K562 (cell line): Measurements from ENCODE around the gene CDYL. TPM values are rescaled to one million over a fixed set of nuclear protein-coding genes. Genes with fewer than 3 reads are reported as not detected.

Experiments used
- ARID2 ChIP-seq: fragments of 450-650 bp; IDR thresholded peaks from 2 replicates; pipeline ENCODE4 v1.6.1; 2017; ENCODE audit warnings: antibody characterized with exemption, mild to moderate bottlenecking
- CREBBP ChIP-seq: IDR thresholded peaks from one replicate; pipeline ENCODE4 v1.6.1; 2012; ENCODE audit warnings: low read depth, mild to moderate bottlenecking, control low read depth, inconsistent platforms, low read length
- EP300 ChIP-seq: IDR thresholded peaks from 2 replicates; pipeline ENCODE4 v1.6.1; 2012; ENCODE audit warnings: low read length, improper control_type of control experiment
- MTA1 ChIP-seq: fragments of 450-650 bp; IDR thresholded peaks from 2 replicates; pipeline ENCODE4 v1.6.1; 2017; ENCODE audit warnings: borderline replicate concordance
- NCOA2 ChIP-seq, 2 experiments: fragments of 450-650 bp; IDR thresholded peaks; 2 replicates each; pipeline ENCODE4 v1.6.1; 2018; ENCODE audit warnings: mild to moderate bottlenecking in 2 of 2, moderate library complexity in 1 of 2; ENCODE audit not compliant: partially characterized antibody in 2 of 2
- RAD21 ChIP-seq, 2 experiments: fragments of 250-450 bp in 1 of 2; fragments of 450-650 bp in 1 of 2; sonication (Bioruptor Pico) in 1 of 2; formaldehyde crosslinking in 1 of 2; IDR thresholded peaks in 1 of 2; conservative IDR thresholded peaks in 1 of 2; 2 replicates each; pipeline versions ENCODE4 v1.4.0 to v1.8.0; 2020 to 2022; ENCODE audit warnings: mild to moderate bottlenecking in 2 of 2, moderate library complexity in 1 of 2
- RBM22 ChIP-seq: fragments of 200-400 bp; formaldehyde crosslinking; IDR thresholded peaks from 2 replicates; pipeline ENCODE4 v1.6.1; 2018; ENCODE audit warnings: low read length, low read depth; ENCODE audit not compliant: poor library complexity, severe bottlenecking
- SUPT5H ChIP-seq: fragments of 450-650 bp; IDR thresholded peaks from 2 replicates; pipeline ENCODE4 v1.6.1; 2016
- TCFL5 ChIP-seq: fragments of 250-450 bp; sonication (Bioruptor Pico); conservative IDR thresholded peaks from 2 replicates; pipeline ENCODE4 v1.6.1; 2021; ENCODE audit warnings: mild to moderate bottlenecking, moderate library complexity, matching md5 sums
- YY1 ChIP-seq, 3 experiments: IDR thresholded peaks; 2 replicates each; pipeline ENCODE4 v1.6.1; 2011; ENCODE audit warnings: low read length in 2 of 3, mild to moderate bottlenecking in 2 of 3, moderate library complexity in 2 of 3, borderline replicate concordance in 1 of 3, control low read depth in 1 of 3, low read depth in 1 of 3; ENCODE audit not compliant: insufficient read depth in 3 of 3, insufficient replicate concordance in 2 of 3, control insufficient read depth in 1 of 3, insufficient read length in 1 of 3; ENCODE audit errors: extremely low read depth in 1 of 3
- ZNF584 ChIP-seq: fragments of 200-800 bp; sonication (Bioruptor generic); IDR thresholded peaks from 2 replicates; pipeline ENCODE4 v1.6.1; 2016; ENCODE audit warnings: low read depth, mild to moderate bottlenecking, missing genetic modification characterization, missing compliant biosample characterization
- polyA plus RNA-seq, 8 experiments: library from polyadenylated mRNA; depleted of rRNA in 4 of 8; stranded (reverse) in 5 of 8; unstranded in 3 of 8; fragments of >200 nt; fragmentation: Nextera tagmentation in 2 of 8; fragmentation: Illumina TruSeq in 1 of 8; extraction: Ambion mirVana in 2 of 8; extraction: Trizol in 1 of 8; gene quantifications; 2 replicates each; pipeline versions ENCODE4 v1.2.1 to v1.2.3, GENCODE V29; 2011 to 2014; ENCODE audit warnings: inconsistent platforms in 1 of 8, missing spikeins in 1 of 8
- total RNA-seq, 7 experiments: library from RNA; depleted of rRNA in 6 of 7; stranded (reverse); fragments of >200 nt in 6 of 7; fragmentation: Illumina TruSeq in 2 of 7; extraction: Trizol in 2 of 7; gene quantifications; 2 replicates each; pipeline versions ENCODE4 v1.2.1 to v1.2.3, GENCODE V29; 2011 to 2021; ENCODE audit warnings: low replicate concordance in 1 of 7
- TF ChIP-seq, protein P1 (sequence below): sonication (generic); formaldehyde crosslinking; IDR thresholded peaks from 2 replicates; pipeline ENCODE4 v1.8.0; 2022; ENCODE audit warnings: missing genetic modification reagents, mild to moderate bottlenecking, moderate library complexity, borderline replicate concordance
- TF ChIP-seq, protein P2 (sequence below): sonication (generic); formaldehyde crosslinking; IDR thresholded peaks from 2 replicates; pipeline ENCODE4 v1.8.1; 2023; ENCODE audit warnings: mild to moderate bottlenecking, missing genetic modification reagents
- TF ChIP-seq, protein P3 (sequence below): sonication (generic); formaldehyde crosslinking; IDR thresholded peaks from 2 replicates; pipeline ENCODE4 v1.8.0; 2022; ENCODE audit warnings: mild to moderate bottlenecking, missing genetic modification reagents
- TF ChIP-seq, protein P4 (sequence below): IDR thresholded peaks from 2 replicates; pipeline ENCODE4 v1.6.1; 2011; ENCODE audit not compliant: insufficient read length; ENCODE audit errors: extremely low read depth
- TF ChIP-seq, protein P5 (sequence below), 2 experiments: fragments of 150-350 bp in 1 of 2; IDR thresholded peaks; 2 replicates each; pipeline ENCODE4 v1.6.1; 2012 to 2016; ENCODE audit warnings: low read depth in 2 of 2, low read length in 2 of 2, mild to moderate bottlenecking in 1 of 2, moderate library complexity in 1 of 2

CDYL gene
- total and polyA plus RNA-seq, 9 of the 15 experiments (the other 6 are each of a cell fraction or from before 2014, with no cell fraction given), result 8.1 to 45.8 (median 40.8) TPM

DNA sequence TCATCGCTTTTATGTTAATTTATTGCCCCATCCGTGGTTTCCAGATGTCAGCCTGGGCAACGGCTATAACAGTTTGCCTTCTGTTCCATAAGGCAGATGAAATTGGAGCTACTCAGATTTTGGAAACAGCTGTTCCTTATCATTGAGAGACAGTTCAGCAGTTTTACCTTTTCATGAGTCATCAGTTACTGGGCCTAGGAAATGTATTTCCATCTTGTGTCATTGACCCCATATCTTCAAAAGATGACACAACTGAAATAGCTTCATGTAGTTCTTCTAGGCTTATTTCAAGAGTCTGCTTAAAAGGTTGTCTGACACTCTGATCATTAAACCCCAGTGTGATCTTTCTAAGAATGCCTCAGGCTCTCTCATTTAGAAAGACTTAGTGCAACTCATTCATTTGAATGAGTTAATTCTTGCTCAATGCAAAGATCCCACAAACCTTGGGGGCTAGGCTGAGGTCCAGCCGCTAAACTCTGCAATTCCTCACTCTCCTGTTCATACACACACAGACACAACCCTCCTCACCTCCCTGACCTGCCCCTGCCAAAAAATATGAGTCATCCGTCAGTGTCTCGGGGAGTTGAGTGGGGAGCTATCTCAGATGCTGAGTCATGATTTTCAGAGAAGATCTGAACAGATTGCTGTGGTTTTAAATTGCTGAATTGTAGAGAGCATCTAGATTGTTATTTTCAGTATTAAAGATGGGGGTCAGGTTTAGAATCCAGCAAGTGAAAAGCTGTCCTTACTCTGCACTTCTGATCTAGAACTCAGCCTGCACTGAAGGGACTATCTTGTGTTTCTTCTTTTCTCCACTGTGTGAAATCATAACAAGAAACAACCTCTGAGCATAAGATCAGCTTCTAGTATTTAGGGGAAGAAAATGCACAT, 165.8 kb downstream of the CDYL start (continued):
- TF ChIP-seq, protein P1, sequence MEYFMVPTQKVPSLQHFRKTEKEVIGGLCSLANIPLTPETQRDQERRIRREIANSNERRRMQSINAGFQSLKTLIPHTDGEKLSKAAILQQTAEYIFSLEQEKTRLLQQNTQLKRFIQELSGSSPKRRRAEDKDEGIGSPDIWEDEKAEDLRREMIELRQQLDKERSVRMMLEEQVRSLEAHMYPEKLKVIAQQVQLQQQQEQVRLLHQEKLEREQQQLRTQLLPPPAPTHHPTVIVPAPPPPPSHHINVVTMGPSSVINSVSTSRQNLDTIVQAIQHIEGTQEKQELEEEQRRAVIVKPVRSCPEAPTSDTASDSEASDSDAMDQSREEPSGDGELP (CRISPR knock-in tag), result peak; percentile 96
- TF ChIP-seq TCFL5 (CRISPR knock-in tag) (no peak), NCOA2 (IDR thresholded peaks at IDR 0.05; ENCODE audit: partially characterized antibody in 2 of 2) (peak; percentile 21 to 39), EP300 (peak; percentile 93), ZNF584 (CRISPR knock-in tag) (peak; percentile 34; the same call in 1 of the 2 replicates), ARID2 (no peak), CREBBP (no peak), YY1 (IDR thresholded peaks at IDR 0.05; ENCODE audit: borderline replicate concordance in 1 of 3, control insufficient read depth in 1 of 3, extremely low read depth in 1 of 3, insufficient read depth in 3 of 3, insufficient read length in 1 of 3, insufficient replicate concordance in 2 of 3, low read depth in 1 of 3, low read length in 2 of 3) (no peak), SUPT5H (no peak), RAD21 (CRISPR knock-in tag; conservative IDR thresholded peaks at IDR 0.05 in 1 of 2, IDR thresholded peaks at IDR 0.05 in 1 of 2) (no peak), MTA1 (peak; percentile 66; the same call in 1 of the 2 replicates), RBM22 (no peak)
- TF ChIP-seq, protein P2, sequence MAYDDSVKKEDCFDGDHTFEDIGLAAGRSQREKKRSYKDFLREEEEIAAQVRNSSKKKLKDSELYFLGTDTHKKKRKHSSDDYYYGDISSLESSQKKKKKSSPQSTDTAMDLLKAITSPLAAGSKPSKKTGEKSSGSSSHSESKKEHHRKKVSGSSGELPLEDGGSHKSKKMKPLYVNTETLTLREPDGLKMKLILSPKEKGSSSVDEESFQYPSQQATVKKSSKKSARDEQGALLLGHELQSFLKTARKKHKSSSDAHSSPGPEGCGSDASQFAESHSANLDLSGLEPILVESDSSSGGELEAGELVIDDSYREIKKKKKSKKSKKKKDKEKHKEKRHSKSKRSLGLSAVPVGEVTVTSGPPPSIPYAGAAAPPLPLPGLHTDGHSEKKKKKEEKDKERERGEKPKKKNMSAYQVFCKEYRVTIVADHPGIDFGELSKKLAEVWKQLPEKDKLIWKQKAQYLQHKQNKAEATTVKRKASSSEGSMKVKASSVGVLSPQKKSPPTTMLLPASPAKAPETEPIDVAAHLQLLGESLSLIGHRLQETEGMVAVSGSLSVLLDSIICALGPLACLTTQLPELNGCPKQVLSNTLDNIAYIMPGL (CRISPR knock-in tag), result no peak
- TF ChIP-seq, protein P3, sequence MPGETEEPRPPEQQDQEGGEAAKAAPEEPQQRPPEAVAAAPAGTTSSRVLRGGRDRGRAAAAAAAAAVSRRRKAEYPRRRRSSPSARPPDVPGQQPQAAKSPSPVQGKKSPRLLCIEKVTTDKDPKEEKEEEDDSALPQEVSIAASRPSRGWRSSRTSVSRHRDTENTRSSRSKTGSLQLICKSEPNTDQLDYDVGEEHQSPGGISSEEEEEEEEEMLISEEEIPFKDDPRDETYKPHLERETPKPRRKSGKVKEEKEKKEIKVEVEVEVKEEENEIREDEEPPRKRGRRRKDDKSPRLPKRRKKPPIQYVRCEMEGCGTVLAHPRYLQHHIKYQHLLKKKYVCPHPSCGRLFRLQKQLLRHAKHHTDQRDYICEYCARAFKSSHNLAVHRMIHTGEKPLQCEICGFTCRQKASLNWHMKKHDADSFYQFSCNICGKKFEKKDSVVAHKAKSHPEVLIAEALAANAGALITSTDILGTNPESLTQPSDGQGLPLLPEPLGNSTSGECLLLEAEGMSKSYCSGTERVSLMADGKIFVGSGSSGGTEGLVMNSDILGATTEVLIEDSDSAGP (CRISPR knock-in tag), result no peak
- TF ChIP-seq, protein P4, sequence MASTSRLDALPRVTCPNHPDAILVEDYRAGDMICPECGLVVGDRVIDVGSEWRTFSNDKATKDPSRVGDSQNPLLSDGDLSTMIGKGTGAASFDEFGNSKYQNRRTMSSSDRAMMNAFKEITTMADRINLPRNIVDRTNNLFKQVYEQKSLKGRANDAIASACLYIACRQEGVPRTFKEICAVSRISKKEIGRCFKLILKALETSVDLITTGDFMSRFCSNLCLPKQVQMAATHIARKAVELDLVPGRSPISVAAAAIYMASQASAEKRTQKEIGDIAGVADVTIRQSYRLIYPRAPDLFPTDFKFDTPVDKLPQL, result no peak
- TF ChIP-seq, protein P5, sequence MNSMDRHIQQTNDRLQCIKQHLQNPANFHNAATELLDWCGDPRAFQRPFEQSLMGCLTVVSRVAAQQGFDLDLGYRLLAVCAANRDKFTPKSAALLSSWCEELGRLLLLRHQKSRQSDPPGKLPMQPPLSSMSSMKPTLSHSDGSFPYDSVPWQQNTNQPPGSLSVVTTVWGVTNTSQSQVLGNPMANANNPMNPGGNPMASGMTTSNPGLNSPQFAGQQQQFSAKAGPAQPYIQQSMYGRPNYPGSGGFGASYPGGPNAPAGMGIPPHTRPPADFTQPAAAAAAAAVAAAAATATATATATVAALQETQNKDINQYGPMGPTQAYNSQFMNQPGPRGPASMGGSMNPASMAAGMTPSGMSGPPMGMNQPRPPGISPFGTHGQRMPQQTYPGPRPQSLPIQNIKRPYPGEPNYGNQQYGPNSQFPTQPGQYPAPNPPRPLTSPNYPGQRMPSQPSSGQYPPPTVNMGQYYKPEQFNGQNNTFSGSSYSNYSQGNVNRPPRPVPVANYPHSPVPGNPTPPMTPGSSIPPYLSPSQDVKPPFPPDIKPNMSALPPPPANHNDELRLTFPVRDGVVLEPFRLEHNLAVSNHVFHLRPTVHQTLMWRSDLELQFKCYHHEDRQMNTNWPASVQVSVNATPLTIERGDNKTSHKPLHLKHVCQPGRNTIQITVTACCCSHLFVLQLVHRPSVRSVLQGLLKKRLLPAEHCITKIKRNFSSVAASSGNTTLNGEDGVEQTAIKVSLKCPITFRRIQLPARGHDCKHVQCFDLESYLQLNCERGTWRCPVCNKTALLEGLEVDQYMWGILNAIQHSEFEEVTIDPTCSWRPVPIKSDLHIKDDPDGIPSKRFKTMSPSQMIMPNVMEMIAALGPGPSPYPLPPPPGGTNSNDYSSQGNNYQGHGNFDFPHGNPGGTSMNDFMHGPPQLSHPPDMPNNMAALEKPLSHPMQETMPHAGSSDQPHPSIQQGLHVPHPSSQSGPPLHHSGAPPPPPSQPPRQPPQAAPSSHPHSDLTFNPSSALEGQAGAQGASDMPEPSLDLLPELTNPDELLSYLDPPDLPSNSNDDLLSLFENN (IDR thresholded peaks at IDR 0.05; ENCODE audit: low read depth in 2 of 2, low read length in 2 of 2), result peak in 1 of 2 experiments; percentile 85; a peak in 2 of 4 replicates
